NCI-H2196 treated with DMSO at 0.1 percent for 48 hours (cell line): ENCODE measurements around the gene OR6S1.
A peak's percentile ranks its signal among the peaks of the same experiment; 100 is the strongest.

ENCODE experiments used
- DNase-seq: peaks from one replicate; lab custom pipeline; 2025; ENCODE audit not compliant: unreplicated experiment; lab: John Stamatoyannopoulos, UW

The OR6S1 gene

DNA sequence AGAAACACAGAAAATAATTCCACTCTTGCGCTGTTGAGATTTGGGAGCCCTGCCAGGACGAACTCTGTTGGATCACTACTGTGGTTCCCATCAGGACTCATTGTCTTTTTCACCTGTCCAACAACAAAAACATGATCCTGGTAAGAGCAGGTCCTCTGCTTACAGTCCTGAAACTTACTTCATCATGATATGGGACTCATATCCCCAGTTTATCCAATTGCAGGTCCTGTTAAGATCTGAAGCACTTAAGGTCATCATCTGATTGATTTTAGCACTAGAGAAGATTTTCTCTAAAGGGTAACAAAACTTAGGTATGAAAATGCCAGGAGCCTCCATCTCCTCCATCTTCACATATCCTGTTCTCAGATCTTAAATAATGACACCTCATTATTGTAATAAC lies at the start of gene OR6S1:
Gene OR6S1, minus strand, starts transcription at position 101 of the 400 bp plus-strand sequence. Its CDS starts 0 bp downstream, at position 101.
- DNase-seq, result no peak

GRCh38 chr14:20690848-20691640 lies 49.6 kb upstream of the OR6S1 start:
- peak; percentile 59 for DNase-seq

DNA sequence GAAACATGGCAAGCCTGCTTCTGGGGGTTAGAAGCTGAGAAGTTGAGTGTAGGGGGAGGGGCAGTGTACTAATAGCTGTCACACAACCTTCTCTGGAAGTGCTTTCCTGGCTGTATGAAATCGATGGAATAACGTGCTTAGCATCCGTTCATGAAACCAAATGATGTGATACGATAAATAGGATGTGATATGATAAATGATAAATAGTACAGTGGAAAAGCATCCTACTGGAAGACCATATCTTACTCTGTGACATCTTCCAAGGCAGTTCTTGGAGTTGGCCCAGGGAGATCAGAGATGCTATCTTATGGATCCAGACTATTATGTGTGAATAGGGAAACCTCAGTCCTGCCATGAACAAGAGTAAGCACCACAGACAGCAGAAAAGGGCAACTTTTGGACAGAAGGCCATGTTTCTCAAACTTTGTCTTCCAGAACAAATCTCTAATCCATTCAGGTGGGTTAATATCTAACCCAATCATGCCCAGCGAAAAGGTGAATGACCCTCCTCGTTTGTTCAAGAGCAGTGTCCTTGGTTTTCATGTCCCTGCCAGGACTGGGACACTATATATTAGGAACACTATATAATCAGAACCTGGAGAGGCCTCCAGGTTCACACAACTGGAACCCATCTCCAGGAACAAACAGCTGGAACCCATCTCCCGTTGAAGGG lies 46.8 kb upstream of the OR6S1 start, which contains the start of gene ANG:
Gene ANG, plus strand, starts transcription at position 598 of the 673 bp plus-strand sequence. CDS start 4,801 bp downstream, outside the sequence.
- DNase-seq, result no peak

DNA sequence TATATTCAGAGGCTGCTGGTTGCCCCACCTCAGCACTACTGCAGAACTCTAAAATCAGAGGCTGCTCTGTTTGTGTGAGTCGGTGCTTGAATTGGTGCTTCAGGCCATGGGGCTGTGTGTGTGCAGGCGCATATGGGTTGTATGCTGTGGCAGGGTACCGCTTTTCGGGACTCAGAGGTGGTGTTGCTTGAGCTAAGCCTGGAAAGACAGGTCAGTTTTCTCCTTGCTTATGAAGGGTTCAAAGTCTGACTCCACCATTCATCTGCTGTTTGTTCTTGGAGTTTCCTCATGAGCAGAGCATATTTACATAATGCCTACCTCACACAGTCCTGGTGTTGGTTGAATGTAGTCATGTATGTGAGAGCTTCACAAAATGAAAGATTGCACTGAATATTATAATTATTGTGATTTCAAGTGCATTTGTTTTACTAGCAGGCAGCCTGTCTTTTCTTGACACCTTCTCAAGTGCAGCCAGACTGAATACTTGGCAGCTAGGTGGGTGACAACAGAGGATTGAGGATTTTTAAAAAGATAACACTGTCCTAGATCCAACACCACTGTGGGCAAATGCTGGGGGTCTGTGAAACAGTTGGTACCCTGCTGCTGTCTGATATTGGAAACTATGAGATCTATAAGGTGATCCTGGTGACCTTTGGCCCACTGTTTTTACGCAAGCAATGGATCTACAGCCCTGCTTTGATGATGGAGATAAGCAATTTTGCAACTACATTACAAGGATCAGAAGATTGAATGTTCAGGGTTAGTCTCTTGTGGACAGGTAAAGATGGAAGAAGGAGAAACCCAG lies 46.1 kb upstream of the OR6S1 start:
- no peak for DNase-seq

DNA sequence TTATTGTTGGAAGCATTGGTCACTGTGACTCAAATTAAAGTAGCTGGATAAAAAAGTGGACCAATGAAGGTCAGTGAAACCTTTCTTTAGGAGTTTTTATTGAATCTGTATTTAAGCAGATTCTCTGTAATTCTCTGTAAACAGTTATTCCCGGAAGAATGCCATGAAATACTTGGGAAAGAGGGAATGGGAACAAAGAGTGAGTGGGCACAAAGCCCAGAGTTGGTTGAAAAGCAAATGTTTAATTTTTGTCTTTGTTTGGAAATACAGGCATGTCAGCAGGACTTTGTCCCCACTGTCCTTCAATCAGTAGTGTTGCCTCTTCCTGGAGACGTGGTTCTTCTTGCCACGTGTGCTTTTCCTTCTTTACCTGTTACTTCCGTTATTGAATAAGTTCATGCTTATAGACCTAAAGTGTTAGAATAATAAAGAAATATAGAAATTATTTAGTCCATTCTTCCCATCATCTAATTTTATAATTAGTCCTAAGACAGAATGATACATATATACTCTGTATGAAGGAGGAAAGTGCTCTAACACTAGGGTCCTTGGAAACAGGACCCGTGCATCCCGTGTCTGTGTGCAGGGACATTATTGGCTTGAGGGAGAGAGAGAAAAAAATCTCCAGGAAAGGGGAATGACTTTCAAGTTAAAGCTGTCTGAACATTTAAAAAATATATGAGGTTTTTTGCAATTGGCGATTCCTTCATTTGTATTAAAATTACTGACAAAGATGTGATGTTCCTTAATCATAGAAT lies 45.1 kb upstream of the OR6S1 start:
- no peak for DNase-seq

DNA sequence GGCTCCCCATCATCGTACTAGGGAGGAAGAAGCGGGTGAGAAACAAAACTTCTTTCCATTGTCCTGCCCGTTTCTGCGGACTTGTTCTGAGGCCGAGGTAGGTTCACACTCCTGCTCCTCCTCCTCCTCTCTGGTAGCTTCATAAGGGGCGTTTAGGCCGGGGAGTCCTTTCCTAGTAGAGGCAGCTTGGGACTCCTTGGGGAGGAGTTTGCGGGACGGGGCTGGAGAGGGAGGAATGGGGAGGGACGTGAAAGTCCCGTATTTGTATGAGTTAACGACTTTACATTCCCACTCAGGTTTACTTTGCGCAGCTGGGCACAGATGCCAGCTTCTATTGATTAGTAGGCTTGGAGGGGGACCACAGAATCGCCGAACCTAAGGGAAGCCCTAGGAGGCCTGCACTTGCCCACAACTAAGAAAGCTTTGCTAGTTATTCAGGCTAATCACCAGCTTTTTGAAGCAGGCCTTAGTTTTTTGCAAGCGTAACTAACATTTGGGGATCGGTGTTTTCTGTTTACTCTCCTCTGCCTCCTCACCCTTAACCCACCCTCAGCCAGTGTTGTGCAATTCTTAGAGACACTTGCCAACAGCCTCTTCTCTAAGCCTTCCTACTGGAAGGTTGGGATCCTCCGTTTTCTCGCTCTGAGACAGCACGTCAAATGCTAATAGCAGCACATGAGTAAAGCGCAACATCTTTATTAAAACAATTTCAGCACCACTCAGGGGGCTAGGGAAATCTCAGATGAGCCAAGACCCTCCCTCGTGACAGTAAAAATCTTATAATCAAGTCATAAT lies 43.4 kb upstream of the OR6S1 start:
- no peak for DNase-seq

GRCh38 chr14:20683891-20684661 lies 42.6 kb upstream of the OR6S1 start, which contains the start of gene RNASE4:
Gene RNASE4, plus strand, starts transcription at chr14:20684560. Its CDS starts 14,812 bp downstream, at chr14:20699372.
- no peak for DNase-seq

DNA sequence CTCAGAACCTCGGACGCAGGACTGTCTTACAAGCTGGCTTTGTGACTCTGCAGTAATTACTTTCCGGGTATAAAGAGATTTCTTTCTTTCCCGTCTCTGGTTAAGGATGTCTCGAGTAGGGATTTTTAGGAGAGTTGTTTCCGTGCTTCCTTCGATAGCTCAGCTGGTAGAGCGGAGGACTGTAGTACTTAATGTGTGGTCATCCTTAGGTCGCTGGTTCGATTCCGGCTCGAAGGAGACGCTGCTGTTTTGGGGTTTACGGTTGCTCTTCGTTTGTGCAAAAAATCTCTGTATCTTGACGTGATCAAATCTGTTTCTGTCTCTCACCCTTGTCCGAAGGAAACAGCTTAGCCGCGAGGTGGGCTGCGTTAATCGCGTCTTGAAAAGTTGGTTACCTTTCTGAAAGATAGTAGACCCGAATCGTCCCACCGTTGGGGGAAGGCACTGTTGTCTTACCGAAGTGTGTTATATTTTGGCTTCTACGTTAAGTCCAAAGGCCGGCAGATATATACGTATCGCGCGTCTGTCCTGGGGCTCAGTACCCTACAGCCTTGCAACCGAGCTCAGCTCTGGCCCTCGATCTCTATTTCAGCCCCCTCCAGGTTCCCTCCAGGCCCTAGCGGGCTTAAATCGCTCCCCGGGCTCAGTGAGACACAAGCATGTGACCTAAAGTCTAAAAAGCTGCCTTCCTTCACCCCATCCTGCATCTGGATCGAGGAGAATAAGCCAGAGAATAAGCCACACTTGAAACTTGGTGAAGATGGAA lies 41.8 kb upstream of the OR6S1 start:
- no peak for DNase-seq

- peak; percentile 36 for DNase-seq
Measured at GRCh38 chr14:20682435-20683124, 41.1 kb upstream of the OR6S1 start.

DNA sequence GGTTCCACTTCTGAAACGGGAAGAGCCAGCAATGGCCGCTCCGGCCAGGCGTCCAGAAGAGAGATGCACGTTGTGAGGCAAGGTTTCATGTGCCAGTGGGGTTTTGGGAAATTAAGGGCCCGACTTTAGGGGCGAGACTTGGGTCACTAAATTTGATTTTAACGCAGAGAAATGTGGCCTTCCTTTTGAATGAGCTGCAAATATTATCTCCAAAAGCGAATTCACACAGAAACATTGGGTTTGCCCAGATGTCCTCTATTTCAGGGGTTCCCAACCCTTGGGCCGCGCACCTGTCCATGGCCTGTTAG lies 40.6 kb upstream of the OR6S1 start:
- DNase-seq, result no peak

DNA sequence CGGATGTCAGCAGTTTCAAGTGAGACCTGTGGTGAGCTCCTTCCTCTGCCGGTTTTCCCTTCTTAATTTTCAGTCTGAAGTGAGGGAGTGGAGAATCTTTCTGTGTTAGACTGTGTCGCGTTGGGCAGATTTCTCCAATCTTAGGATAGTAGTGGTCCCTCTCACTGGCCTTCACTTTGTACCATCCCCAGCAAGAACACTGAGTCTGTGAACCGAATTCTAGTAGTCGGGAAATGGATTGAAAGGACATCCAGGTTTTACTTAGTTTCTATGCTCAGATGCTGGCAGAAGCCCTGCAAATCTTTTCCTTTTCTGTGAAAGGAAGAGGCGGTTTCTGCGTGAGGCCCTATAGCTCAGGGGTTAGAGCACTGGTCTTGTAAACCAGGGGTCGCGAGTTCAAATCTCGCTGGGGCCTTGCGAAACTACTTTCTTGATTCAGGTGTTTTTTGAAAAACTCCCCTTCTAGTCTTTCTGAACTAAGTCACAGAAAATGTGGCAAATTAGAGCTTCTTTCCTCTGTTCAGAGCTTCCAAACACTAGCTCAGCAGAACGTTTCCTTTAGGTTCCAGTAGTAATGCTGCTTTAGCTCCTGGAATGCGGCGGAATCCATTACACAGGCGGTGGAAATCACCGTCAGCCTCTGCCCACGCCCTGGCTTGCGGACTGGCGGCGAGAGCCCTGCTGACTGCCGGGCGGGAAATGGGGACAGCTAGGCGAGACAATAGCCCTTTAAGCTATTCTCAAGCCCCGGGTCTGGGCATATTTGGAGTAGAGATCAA lies 40.0 kb upstream of the OR6S1 start:
- no peak for DNase-seq

DNA sequence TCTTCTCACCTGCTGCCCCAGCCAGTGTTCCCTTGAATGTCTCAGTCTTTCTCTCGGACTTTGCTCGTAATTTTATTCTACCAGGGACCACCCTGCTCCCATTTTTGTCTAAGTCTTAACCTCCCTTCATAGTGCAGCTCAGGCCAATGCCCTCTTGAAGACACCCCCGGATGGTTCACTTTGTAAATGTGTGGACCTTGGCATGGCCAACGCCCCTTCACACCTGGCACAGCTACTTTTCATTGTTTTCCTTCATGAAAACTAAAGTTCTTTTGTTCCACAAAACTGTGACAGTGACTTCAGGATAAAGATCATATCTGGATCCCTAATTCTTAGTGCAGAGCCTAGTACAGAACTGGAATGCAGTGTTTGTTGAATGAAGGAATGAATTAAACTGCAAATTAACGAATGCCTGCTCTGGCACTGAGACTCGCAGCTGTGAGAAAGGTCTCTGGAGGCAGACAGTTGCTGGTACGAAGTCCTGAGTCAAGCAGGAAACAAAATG lies 39.4 kb upstream of the OR6S1 start:
- DNase-seq, result no peak

GRCh38 chr14:20680363-20680762 lies 38.9 kb upstream of the OR6S1 start:
- DNase-seq, result no peak

GRCh38 chr14:20679907-20680306 lies 38.4 kb upstream of the OR6S1 start:
- DNase-seq, result no peak

- no peak for DNase-seq
Measured at GRCh38 chr14:20676072-20676471, 34.6 kb upstream of the OR6S1 start.

DNA sequence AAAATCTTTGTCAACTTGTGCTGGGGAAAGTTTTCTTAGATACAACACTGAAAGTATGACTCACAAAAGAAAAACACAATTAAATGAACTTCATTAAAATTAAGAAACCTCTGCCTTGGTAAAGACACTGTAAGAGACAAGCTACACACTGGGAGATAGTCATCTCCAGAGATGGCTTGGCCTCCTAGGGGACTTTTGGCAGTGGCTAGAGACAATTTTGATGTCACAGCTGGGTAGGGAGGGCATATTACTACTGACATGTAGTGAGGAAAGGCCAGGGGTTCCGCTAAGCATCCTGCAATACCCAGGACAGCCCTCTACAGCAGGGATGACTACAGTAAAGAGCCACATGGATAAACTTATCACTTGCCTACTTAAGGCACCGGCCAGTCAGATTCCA lies 34.2 kb upstream of the OR6S1 start:
- no peak for DNase-seq
